Uterus (tissue), 2 donors: ENCODE results near the gene PDZD4.

ENCODE experiments used
- CTCF ChIP-seq, 4 experiments: fragments of 200-600 bp in 2 of 4; fragments of 450-650 bp in 2 of 4; sonication (generic) in 2 of 4; IDR thresholded peaks; one replicate each; pipeline ENCODE4 v1.5.1; 2016 to 2019; ENCODE audit warnings: antibody characterized with exemption in 4 of 4, mild to moderate bottlenecking in 2 of 4, moderate library complexity in 1 of 4
- POLR2A ChIP-seq, 2 donors: fragments of 450-650 bp; IDR thresholded peaks; one replicate each; pipeline ENCODE4 v1.6.1; 2016; ENCODE audit warnings: antibody characterized with exemption in 2 of 2, mild to moderate bottlenecking in 1 of 2, moderate library complexity in 1 of 2

DNA sequence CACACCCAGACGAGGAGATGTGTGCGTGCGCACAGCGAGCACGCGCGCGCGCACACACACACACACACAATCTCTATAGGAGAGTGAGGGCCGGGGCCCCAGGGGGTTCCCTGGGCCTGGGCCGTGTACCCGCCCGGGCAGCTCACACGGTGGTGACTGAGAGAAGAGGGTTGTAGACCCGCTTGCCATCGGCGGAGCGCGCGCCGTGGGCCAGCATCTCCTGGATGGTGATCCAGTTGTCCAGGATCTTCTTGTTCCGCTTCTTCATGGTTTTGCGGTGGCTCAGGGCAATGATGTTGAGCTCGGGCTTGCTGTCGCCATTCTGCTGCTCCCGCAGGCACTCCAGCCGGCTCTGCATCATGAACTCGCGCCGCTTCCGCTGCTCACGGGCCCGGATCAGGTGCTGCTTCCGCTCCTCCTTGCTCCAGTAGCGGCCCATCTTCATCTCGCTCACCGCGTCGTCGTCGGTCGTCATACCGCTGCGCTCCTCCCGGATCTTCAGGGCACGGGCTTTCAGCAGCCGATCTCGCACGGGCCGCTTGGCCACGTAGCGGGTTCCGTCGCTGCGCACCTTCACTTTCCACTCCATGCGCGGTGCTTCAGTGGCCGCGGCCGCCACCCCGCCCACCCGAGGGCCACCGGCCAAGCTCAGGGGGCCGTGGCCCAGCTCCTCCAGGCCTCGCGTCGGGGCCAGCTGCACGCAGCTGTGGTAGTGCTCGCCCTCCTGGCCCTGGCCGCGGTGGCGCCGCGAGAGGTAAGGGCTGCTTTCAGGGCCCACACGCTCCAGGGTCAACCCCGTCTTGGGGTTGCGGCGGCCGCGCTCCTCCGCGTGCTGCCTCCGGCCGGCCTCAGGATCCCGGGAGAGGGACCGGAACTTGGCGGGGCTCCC is 26.9 kb downstream of the PDZD4 start:
- no peak for TF ChIP-seq CTCF (IDR thresholded peaks at IDR 0.05)
- no peak for TF ChIP-seq POLR2A (IDR thresholded peaks at IDR 0.05)
